Fibroblast of peridontal ligament (primary cell): ENCODE results near the gene PAQR7.
"Not testable (repeated sequence)": the region's sequence is repeated elsewhere in the genome, so short reads cannot be mapped to it uniquely, and the experiment has no call there.

Source experiments
- DNase-seq: peaks from one replicate; pipeline ENCODE4 v3.0.0-alpha.2; 2010; ENCODE audit errors: extremely low read depth

PAQR7 gene

GRCh38 chr1:25847929-25848328 lies 27.6 kb downstream of the PAQR7 start:
- DNase-seq = no peak

GRCh38 chr1:25845664-25846063 lies 29.8 kb downstream of the PAQR7 start:
- DNase-seq = no peak

DNA sequence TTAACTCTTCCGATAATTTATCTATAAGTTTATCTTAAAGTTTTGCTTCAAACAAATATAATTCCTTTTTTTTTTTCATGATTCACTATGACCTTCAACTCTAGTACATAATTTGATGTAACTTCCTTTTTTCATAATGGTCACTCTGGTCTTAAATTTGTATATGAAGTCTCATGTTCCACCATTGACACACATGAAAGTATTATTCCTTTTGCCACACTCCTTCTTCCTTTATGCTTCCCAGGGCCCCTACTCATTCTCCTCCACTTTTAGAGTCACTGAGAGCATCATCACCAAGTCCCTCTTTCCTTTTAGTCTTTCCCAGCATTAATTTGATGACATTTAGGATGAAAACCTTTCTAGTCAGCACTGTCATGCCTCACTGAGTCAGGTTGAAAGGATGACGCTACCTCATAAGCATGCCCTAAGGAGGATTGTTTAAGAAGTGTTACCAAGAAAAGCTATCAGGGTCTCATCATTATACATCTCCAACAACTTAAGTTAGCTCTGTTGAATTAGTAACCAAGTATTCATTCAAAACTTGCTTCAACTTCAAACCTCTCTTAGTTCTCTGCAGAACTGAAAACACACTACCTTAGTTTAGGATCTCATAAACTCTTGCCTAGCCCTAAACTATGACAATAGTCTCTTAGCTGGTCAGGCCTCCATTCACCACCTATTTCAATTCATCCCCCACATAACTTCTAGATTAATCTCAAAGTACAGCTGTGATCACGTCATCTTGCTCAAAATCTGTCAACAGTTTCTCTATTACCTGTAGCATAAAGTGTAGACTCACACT lies 30.8 kb downstream of the PAQR7 start:
- no peak for DNase-seq

DNA sequence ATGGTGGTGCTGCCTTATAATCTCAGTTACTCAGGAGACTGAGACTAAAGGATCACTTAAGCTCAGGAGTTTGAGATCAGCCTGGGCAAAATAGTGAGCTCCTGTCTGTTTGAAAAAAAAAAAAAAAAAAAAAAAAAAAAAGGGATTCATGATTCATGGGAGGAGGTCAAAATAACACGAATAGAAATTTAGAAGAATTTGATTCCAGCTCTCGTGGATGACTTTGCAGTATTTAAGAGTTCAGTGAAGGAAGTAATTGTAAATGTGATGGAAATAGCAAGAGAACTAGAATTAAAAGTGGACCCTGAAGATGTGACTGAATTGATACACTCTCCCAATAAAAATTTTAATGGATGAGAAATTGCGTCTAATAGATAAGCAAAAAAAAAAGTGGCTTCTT lies 32.0 kb downstream of the PAQR7 start:
- DNase-seq = no peak

- DNase-seq = not testable (repeated sequence)
These were observed 35.7 kb downstream of the PAQR7 start for GRCh38 chr1:25839808-25840207.

DNA sequence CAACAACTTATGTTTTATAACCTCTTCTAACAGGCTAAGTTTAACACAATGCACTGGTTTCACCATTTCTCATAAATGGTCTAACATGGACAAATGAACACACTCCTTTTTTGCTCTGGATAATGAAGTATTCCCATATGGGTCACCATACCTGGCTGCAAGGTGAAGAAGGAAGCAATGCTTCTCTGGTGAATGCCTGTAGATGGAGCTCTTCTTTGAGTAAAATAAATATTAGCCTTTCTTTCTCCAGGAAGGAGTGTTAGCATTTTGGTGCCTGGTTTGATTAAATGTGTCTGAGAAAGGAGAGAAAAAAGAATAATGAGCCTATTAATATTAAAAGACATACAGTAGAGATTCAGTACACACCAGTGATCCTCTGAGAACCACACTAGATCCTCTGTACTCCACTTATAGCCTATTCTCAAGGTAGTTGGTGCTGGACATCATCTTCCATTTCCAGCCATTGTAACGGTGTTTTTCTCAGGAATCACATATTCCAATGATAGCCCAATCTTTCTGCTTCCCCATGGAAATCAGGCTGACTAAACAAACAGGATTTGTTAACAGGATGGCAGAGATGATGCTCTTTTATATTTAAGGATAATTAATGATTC lies 38.1 kb downstream of the PAQR7 start:
- peak; percentile 20 for DNase-seq

- no peak for DNase-seq
These were observed 38.8 kb downstream of the PAQR7 start for GRCh38 chr1:25836695-25837094.

- DNase-seq = peak; percentile 27
These were observed 40.6 kb downstream of the PAQR7 start for GRCh38 chr1:25834894-25835293.

- no peak for DNase-seq
These were observed 42.4 kb downstream of the PAQR7 start for GRCh38 chr1:25833158-25833557.

GRCh38 chr1:25832336-25833037 lies 43.0 kb downstream of the PAQR7 start:
- DNase-seq = no peak

- no peak for DNase-seq
These were observed 43.8 kb downstream of the PAQR7 start for GRCh38 chr1:25831569-25832196.

DNA sequence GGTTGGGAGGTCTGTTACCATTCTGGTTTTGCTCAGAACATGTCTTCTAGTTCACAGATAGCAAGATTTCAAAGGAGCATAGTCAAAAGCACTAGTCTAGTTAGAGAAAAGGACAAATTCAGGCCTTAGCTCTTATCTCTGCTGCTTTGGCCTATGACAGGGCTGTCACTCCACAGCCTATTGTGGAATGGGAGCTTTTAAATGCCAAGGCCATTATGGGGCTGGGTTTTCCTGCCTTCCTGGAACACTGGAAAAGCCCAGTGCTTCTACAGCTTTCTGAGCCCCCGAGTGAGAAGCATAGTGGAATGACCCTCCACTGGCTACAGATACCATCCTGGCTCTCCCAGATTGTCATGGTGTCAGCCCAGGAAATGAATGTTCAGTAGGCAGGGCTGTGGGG lies 46.5 kb downstream of the PAQR7 start:
- no peak for DNase-seq

DNA sequence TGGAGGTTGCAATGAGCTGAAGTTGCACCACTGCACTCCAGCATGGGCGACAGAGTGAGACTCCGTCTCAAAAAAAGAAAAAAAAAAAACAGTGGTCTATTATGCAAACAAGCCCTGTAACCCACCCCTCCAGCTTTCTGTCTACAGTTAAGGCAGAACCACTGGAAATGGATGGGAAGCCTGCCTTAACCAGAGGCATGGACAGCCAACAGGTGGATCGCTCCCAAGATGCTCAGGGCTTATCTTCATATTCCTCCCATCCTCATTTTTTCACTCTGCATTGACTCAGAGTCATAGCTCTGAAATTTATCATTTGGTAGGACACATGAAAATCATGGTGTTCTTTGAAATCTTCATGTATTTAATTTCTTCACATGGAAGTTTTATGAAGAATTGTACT lies 47.0 kb downstream of the PAQR7 start:
- DNase-seq = no peak

DNA sequence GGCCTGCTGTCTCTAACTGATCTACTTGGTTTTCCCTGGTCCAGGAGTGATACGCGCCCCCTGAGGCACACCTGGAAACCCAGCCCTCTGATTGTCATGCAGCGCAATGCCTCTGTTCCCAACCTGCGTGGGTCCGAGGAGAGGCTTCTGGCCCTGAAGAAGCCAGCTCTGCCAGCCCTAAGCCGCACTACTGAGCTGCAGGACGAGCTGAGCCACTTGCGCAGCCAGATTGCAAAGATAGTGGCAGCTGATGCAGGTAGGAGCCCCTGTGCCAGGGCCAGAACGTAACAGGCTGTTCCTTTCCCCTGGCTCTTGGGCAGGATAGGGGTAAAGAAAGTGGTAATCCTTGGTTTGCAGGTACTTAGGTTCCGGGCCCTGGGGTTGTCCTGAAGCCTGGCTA lies 48.9 kb downstream of the PAQR7 start:
- DNase-seq = no peak

DNA sequence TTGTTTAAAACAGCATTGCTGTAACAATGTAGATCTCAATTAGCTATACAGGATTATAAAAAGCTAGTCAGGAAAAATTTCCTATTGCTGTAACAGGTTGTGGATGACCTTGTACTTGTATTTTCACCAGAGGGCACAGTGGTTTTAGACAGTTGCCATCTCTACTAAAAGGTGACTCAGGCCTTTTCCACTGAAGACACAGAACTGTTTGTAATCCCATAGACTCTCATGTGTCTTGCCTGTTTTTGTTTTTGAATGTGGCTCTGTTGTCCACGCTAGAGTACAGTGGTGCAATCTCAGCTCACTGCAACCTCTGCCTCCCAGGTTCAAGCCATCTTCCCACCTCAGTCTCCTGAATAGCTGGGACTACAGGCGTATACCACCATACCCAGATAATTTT lies 49.9 kb downstream of the PAQR7 start:
- DNase-seq = no peak

DNA sequence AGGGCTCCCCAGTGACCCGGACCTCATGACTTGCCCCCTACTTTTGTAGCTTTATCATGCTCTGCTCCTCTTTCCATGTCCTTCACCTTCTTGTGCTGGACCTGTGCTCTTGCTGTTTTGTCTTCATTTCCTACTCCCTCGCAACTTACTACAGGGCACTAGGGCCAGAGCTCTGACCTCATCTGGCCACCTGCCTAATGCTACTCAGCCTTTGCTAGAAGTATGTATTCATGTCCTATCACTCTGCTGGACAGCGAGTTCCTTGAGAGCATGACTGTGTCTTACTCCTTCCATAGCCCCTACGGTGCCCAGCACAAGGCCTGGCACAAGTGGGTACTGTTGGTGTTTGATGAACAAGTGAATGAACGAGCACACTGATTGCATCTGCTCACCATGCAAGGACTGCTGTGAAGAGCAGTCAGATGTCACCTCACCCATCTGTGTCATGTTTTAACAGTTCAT lies 53.8 kb downstream of the PAQR7 start:
- peak; percentile 51 for DNase-seq

DNA sequence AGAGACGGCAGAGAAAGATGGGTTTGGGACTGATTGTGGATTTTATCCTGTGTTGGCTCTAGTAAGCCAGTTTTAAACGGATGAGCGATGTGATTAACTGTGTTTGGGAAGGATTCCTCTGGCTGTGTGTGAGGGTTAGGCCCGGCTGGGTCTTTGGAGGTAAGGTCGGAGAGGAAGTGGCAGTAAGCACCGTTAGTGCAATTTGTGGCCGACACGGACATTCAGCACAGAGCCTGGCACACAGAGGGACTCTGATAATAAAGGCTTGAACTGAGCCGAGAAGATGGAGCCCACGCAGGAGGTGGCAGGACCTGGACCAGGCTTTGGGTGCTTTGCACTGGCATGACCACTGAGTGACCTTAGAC lies 54.4 kb downstream of the PAQR7 start:
- no peak for DNase-seq

GRCh38 chr1:25820247-25821111 lies 55.0 kb downstream of the PAQR7 start:
- peak; percentile 60 for DNase-seq

DNA sequence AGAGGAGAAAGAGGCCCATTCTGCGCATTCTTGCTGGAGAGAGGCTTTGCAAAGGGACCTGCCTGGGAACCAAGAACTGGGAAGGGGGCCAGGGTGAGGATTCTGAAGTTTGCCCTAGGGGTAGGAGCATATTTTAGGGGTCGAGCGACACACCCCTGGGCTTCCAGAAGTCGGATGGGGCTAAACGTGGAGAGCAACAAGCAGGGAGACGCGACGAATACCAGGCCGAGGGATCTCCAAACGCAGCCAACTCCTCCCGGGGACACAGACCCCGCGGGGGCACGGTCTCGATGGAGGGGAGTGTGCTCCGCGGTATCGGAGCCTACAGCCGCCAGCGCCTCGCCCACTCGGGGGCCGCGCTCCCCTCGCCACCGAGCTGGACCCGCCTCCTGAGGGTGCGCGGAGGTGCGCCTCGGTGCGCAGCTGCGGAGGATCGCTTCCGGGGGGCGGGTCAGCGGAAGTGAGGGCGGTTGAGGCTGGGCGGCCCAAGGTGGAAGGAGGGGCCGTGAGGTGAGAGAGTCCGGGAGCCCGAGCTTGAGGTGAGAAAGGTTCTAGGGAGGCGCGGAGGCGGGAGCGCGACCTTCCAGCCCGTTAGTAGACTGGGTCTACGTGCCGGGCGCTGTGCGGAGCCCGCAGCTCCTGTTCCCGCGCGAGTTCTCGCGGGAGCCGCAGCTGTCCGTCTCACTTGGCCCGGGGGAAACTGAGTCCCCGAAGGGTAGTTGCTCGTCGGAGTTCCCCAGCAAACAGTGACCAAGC lies 55.8 kb downstream of the PAQR7 start, which contains the start of gene MTFR1L:
Gene MTFR1L (plus strand): TSS at position 464 of the 756 bp plus-strand sequence. CDS start 3,151 bp downstream, outside the sequence.
- peak; percentile 55 for DNase-seq

DNA sequence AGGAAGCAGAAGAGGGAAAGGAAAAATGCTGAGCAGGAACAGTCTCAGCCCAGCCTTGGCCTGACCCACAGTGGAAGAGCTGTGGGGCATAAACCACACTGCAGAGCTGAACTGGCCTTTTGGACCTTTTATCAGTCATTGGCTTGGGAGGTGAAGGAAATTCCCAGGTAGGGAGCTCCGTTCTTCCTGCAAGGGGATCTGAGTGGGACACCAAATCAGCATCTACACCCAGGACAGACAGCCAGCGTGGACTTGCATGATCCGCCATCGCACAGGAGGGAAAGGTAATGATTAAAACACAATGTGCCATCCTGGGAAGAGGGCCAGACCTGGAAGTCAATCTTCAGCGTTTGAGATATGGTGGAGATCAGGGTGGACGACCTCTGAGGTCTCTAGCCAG lies 56.9 kb downstream of the PAQR7 start:
- DNase-seq = no peak
